HCT116 (cell line): ENCODE results near the gene LRRC56. TPM values are rescaled to one million over a fixed set of nuclear protein-coding genes. Genes with fewer than 3 reads are reported as not detected.
A peak's percentile ranks its signal among the peaks of the same experiment; 100 is the strongest.

ENCODE experiments used
- ATAC-seq: fragments of 200-7000 bp; cut with Tn5 transposase; 2 replicates; pipeline ENCODE4 v1.9.1; 2020; ENCODE audit warnings: mild to moderate bottlenecking, moderate library complexity
- BruUV-seq: library from RNA; stranded (reverse); fragments of 400-500 nt; replicated peaks from 2 replicates; lab custom pipeline; 2021; lab: Mats Ljungman, UMichigan
- CTCF ChIA-PET: fragments of 300-600 bp; sonication (Branson Sonifier 250); formaldehyde crosslinking; loops from one replicate; lab custom pipeline; 2021; ENCODE audit warnings: antibody characterized with exemption; lab: Charles Lee
- POLR2A ChIA-PET: fragments of 300-600, 350-600 bp; sonication (Branson Sonifier 250); formaldehyde crosslinking; loops from one replicate; lab custom pipeline; 2021; ENCODE audit warnings: antibody characterized with exemption; lab: Charles Lee
- RAD21 ChIA-PET, 2 experiments: fragments of 300-600 bp; sonication (Branson Sonifier 250); formaldehyde crosslinking; loops; one replicate each; lab custom pipeline; 2023; ENCODE audit warnings: low total read pairs in 2 of 2; ENCODE audit not compliant: uncharacterized antibody in 2 of 2, unreplicated experiment in 2 of 2, low non-redundant PET in 1 of 2; lab: Charles Lee
- DNase-seq: peaks from one replicate; pipeline ENCODE4 v3.0.0-alpha.2; 2010; ENCODE audit warnings: low read depth, low spot score
- H2AFZ ChIP-seq: fragments of 200-600 bp; shearing (Covaris generic), sonication (generic); 2 replicates; pipeline ENCODE4 v1.6.1; 2017; ENCODE audit warnings: low read depth, mixed run types, mixed read lengths, antibody characterized with exemption, low read length; ENCODE audit not compliant: poor library complexity, severe bottlenecking
- H3K27ac ChIP-seq: 2 replicates; pipeline ENCODE4 v1.5.1; 2012; ENCODE audit warnings: low read depth, low read length
- H3K27me3 ChIP-seq: fragments of 200-600 bp; sonication (generic); 2 replicates; pipeline ENCODE4 v1.6.1; 2016; ENCODE audit warnings: mixed run types, low read length, mixed read lengths; ENCODE audit not compliant: insufficient read depth
- H3K36me3 ChIP-seq, 2 experiments: fragments of 200-500 bp in 1 of 2; fragments of 200-600 bp in 1 of 2; sonication (Bioruptor generic) in 1 of 2; sonication (generic) in 1 of 2; 2 replicates each; pipeline versions ENCODE4 v1.5.1 to v1.6.1; 2014 to 2016; ENCODE audit warnings: low read length in 2 of 2, inconsistent platforms in 1 of 2, mixed read lengths in 1 of 2, mixed run types in 1 of 2; ENCODE audit not compliant: insufficient read depth in 2 of 2, control insufficient read depth in 1 of 2
- H3K4me1 ChIP-seq, 2 experiments: fragments of 200-600 bp in 1 of 2; sonication (generic) in 1 of 2; 2 replicates each; pipeline versions ENCODE4 v1.5.1 to v1.6.1; 2012 to 2017; ENCODE audit warnings: low read length in 2 of 2, inconsistent platforms in 1 of 2, mild to moderate bottlenecking in 1 of 2, mixed read lengths in 1 of 2, mixed run types in 1 of 2, moderate library complexity in 1 of 2; ENCODE audit not compliant: insufficient read depth in 2 of 2, control insufficient read depth in 1 of 2
- H3K4me2 ChIP-seq: fragments of 200-600 bp; sonication (generic); 2 replicates; pipeline ENCODE4 v1.6.1; 2017; ENCODE audit warnings: mixed run types, low read length, mixed read lengths
- H3K4me3 ChIP-seq, 2 experiments: fragments of 200-600 bp in 1 of 2; sonication (generic) in 1 of 2; replicated peaks in 1 of 2; 2 replicates each; pipeline ENCODE4 v1.5.1; 2011 to 2016; ENCODE audit warnings: low read length in 2 of 2, control low read depth in 1 of 2, low read depth in 1 of 2, mild to moderate bottlenecking in 1 of 2, mixed read lengths in 1 of 2, mixed run types in 1 of 2
- H3K79me2 ChIP-seq: fragments of 200-600 bp; sonication (generic); 2 replicates; pipeline ENCODE4 v1.6.1; 2017; ENCODE audit warnings: mild to moderate bottlenecking, mixed run types, low read length, moderate library complexity, mixed read lengths; ENCODE audit not compliant: insufficient read depth
- H3K9ac ChIP-seq: fragments of 200-600 bp; sonication (generic); 2 replicates; pipeline ENCODE4 v1.6.1; 2016; ENCODE audit warnings: low read length, mixed read lengths
- H3K9me2 ChIP-seq: fragments of 200-600 bp; sonication (generic), shearing (Covaris generic); 2 replicates; pipeline ENCODE4 v1.6.1; 2017; ENCODE audit warnings: mixed run types, mild to moderate bottlenecking, moderate library complexity; ENCODE audit not compliant: insufficient read depth
- H3K9me3 ChIP-seq, 2 experiments: fragments of 200-500 bp in 1 of 2; fragments of 200-600 bp in 1 of 2; sonication (Bioruptor generic) in 1 of 2; sonication (generic) in 1 of 2; 2 replicates each; pipeline ENCODE4 v1.6.1; 2014 to 2017; ENCODE audit warnings: low read length in 2 of 2, mixed read lengths in 2 of 2, inconsistent platforms in 1 of 2, low read depth in 1 of 2, mild to moderate bottlenecking in 1 of 2, mixed run types in 1 of 2, moderate library complexity in 1 of 2; ENCODE audit not compliant: control insufficient read depth in 1 of 2, insufficient read depth in 1 of 2
- H4K20me1 ChIP-seq: fragments of 200-600 bp; sonication (generic), shearing (Covaris generic); 2 replicates; pipeline ENCODE4 v1.6.1; 2017; ENCODE audit warnings: mixed run types, mild to moderate bottlenecking, moderate library complexity; ENCODE audit not compliant: insufficient read depth
- CEBPB ChIP-seq: IDR thresholded peaks from 2 replicates; pipeline ENCODE4 v1.6.1; 2012; ENCODE audit warnings: low read depth
- FOSL1 ChIP-seq: IDR thresholded peaks from 2 replicates; pipeline ENCODE4 v1.6.1; 2012; ENCODE audit warnings: low read depth
- POLR2AphosphoS5 ChIP-seq: IDR thresholded peaks from 2 replicates; pipeline ENCODE4 v1.6.1; 2011; ENCODE audit warnings: mild to moderate bottlenecking, low read depth, low read length, moderate library complexity
- intact Hi-C: fragments of 100-400 bp; cut with micrococcal nuclease; formaldehyde crosslinking; loops from 2 replicates; pipeline ENCODE4 v1.10.0; 2022
- total RNA-seq: library from RNA; stranded (reverse); gene quantifications from one replicate; pipeline ENCODE4 v1.2.1, GENCODE V29; 2021; ENCODE audit not compliant: unreplicated experiment
- TF ChIP-seq, protein P1 (sequence below): IDR thresholded peaks from 2 replicates; pipeline ENCODE4 v1.6.1; 2011; ENCODE audit warnings: mild to moderate bottlenecking, low read length, moderate library complexity; ENCODE audit not compliant: insufficient replicate concordance; ENCODE audit errors: extremely low read depth

Gene LRRC56
- total RNA-seq, 1 experiment from 2014 or later: 9.1 TPM

DNA sequence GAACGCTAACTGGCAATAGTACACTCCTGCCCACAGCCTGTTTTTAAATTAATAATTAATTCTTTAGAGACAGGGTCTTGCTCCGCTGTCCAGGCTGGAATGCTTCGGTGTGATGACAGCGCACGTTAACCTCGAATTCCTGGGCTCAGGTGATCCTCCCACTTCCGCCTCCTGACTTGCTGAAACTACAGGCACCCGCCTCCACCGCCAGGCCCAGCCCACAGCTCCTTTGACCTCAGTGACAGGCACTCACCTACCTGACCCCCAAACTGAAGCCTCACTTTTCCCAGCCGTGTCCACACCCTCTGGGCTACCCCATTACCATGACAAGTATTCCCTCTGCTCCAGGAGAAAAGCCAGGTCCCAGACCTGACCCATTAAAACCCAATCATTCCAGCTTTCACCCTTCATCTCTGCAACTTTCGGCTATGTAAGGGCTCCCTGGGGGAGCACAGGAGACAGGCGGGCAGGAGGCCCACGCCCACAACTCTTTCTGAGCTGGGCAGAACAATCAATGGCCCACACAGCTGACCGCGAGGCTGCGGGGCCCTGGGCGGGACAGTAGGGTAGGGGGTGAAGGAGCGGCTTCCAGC lies 22.5 kb downstream of the LRRC56 start:
- Histone ChIP-seq H3K4me2 (peak overlapping the region; percentile 83), H2AFZ (no peak overlapping the region), H3K79me2 (peaks cover 15% of the 10 kb centered on the region), H3K9me2 (no peaks in the 10 kb centered on the region), H3K4me1 (peaks cover 23 to 41% of the 10 kb centered on the region in 2 experiments), H3K36me3 (0 out of 4 replicates have a peak, but pooled peaks cover 0 to 3% of the 10 kb centered on the region in 2 experiments), H3K4me3 (peak overlapping the region; percentile 66 to 72), H3K27ac (peak overlapping the region; percentile 97), H3K9me3 (no peaks in the 10 kb centered on the region), H3K9ac (peak overlapping the region; percentile 78), H4K20me1 (no peaks in the 10 kb centered on the region), H3K27me3 (no peaks in the 10 kb centered on the region)
- TF ChIP-seq FOSL1 (no peak), POLR2AphosphoS5 (peak; percentile 59), CEBPB (no peak)
- TF ChIP-seq, protein P1, sequence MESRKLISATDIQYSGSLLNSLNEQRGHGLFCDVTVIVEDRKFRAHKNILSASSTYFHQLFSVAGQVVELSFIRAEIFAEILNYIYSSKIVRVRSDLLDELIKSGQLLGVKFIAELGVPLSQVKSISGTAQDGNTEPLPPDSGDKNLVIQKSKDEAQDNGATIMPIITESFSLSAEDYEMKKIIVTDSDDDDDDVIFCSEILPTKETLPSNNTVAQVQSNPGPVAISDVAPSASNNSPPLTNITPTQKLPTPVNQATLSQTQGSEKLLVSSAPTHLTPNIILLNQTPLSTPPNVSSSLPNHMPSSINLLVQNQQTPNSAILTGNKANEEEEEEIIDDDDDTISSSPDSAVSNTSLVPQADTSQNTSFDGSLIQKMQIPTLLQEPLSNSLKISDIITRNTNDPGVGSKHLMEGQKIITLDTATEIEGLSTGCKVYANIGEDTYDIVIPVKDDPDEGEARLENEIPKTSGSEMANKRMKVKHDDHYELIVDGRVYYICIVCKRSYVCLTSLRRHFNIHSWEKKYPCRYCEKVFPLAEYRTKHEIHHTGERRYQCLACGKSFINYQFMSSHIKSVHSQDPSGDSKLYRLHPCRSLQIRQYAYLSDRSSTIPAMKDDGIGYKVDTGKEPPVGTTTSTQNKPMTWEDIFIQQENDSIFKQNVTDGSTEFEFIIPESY: no peak
- CTCF ChIA-PET: interaction anchor here (1.0 kb wide), 2 partner anchors 52 to 225 kb away, joined by 3 read pairs; no protein-coding TSS in a partner anchor
- intact Hi-C loops: loop anchor here (1.0 to 2.0 kb wide), 2 partner anchors 23 to 52 kb away; partner anchors contain the start of gene LRRC56
- no TSS peak for BruUV-seq
- ATAC-seq (peak; percentile 29), DNase-seq (peak; percentile 44)
- POLR2A ChIA-PET: interaction anchor here (1.4 kb wide), 1 partner anchor 16 kb away, joined by 7 read pairs; the partner anchor contains the start of gene PHRF1
- RAD21 ChIA-PET: interaction anchor here in 1 of 2 experiments (1.1 kb wide), 1 partner anchor 16 kb away, joined by 7 read pairs; the partner anchor contains the start of gene PHRF1
